ENCODE measurements around the gene CASR.
"Not testable (repeated sequence)": the region's sequence is repeated elsewhere in the genome, so short reads cannot be mapped to it uniquely, and the experiment has no call there.

Gene CASR

GRCh38 chr3:122183521-122183892, at the start of gene CASR:
TSS of gene CASR (plus strand) at chr3:122183668. CDS start at chr3:122254190, 70,522 bp downstream.
- DNase-seq (ENCODE audit: low read depth in 2 of 2), result no peak

GRCh38 chr3:122146466-122146865, 37.0 kb upstream of the CASR start:
- peak in 1 of 2 donors; percentile 4 for DNase-seq (ENCODE audit: low read depth in 2 of 2)

- no peak for DNase-seq (ENCODE audit: low read depth in 2 of 2)
These were observed 34.4 kb upstream of the CASR start for GRCh38 chr3:122148941-122149627.

GRCh38 chr3:122151480-122151879, 32.0 kb upstream of the CASR start:
- no peak for DNase-seq (ENCODE audit: low read depth in 2 of 2)

- not testable (repeated sequence) for DNase-seq (ENCODE audit: low read depth in 2 of 2)
These were observed 18.5 kb upstream of the CASR start for GRCh38 chr3:122164983-122165382.

- no peak for DNase-seq (ENCODE audit: low read depth in 2 of 2)
These were observed 15.8 kb upstream of the CASR start for GRCh38 chr3:122167630-122168029.

- no peak for DNase-seq (ENCODE audit: low read depth in 2 of 2)
These were observed 15.4 kb upstream of the CASR start for GRCh38 chr3:122168044-122168443.

- DNase-seq (ENCODE audit: low read depth in 2 of 2), result no peak
These were observed 13.6 kb upstream of the CASR start for GRCh38 chr3:122169911-122170310.

GRCh38 chr3:122171361-122171760, 12.1 kb upstream of the CASR start:
- not testable (repeated sequence) for DNase-seq (ENCODE audit: low read depth in 2 of 2)

GRCh38 chr3:122178711-122179110, 4.8 kb upstream of the CASR start:
- no peak for DNase-seq (ENCODE audit: low read depth in 2 of 2)

- DNase-seq (ENCODE audit: low read depth in 2 of 2), result no peak
These were observed 574 bp downstream of the CASR start for GRCh38 chr3:122183893-122184590.

GRCh38 chr3:122184591-122184929, 1.1 kb downstream of the CASR start:
- DNase-seq (ENCODE audit: low read depth in 2 of 2), result no peak

GRCh38 chr3:122186372-122186771, 2.9 kb downstream of the CASR start:
- DNase-seq (ENCODE audit: low read depth in 2 of 2), result no peak

GRCh38 chr3:122188737-122189136, 5.3 kb downstream of the CASR start:
- no peak for DNase-seq (ENCODE audit: low read depth in 2 of 2)

GRCh38 chr3:122189357-122189756, 5.9 kb downstream of the CASR start:
- no peak for DNase-seq (ENCODE audit: low read depth in 2 of 2)

- DNase-seq (ENCODE audit: low read depth in 2 of 2), result no peak
These were observed 7.1 kb downstream of the CASR start for GRCh38 chr3:122190525-122190924.

- DNase-seq (ENCODE audit: low read depth in 2 of 2), result no peak
These were observed 15.5 kb downstream of the CASR start for GRCh38 chr3:122198966-122199365.

GRCh38 chr3:122199552-122199951, 16.1 kb downstream of the CASR start:
- DNase-seq (ENCODE audit: low read depth in 2 of 2), result no peak

GRCh38 chr3:122200661-122201060, 17.2 kb downstream of the CASR start:
- no peak for DNase-seq (ENCODE audit: low read depth in 2 of 2)

GRCh38 chr3:122201476-122201875, 18.0 kb downstream of the CASR start:
- DNase-seq (ENCODE audit: low read depth in 2 of 2), result not testable (repeated sequence)

GRCh38 chr3:122208579-122208978, 25.1 kb downstream of the CASR start:
- no peak for DNase-seq (ENCODE audit: low read depth in 2 of 2)

GRCh38 chr3:122213650-122214049, 30.2 kb downstream of the CASR start:
- DNase-seq (ENCODE audit: low read depth in 2 of 2), result no peak

- DNase-seq (ENCODE audit: low read depth in 2 of 2), result no peak
These were observed 31.2 kb downstream of the CASR start for GRCh38 chr3:122214711-122215110.

Data from stimulated activated CD4-positive, alpha-beta T cell treated with anti-CD3 and anti-CD28 coated beads, Interleukin-1b, Interleukin-23, amount 100 ng/mL, for 1 hour (primary cell).